Measurements from ENCODE around the gene ASCC1. TPM values are rescaled to one million over a fixed set of nuclear protein-coding genes. Genes with fewer than 3 reads are reported as not detected.
A peak's percentile ranks its signal among the peaks of the same experiment; 100 is the strongest.

ASCC1 gene
- total and polyA plus RNA-seq, 2 of the 13 experiments (the other 11 are each of a cell fraction or from before 2014, with no cell fraction given), result 21.6 to 30.1 TPM

DNA sequence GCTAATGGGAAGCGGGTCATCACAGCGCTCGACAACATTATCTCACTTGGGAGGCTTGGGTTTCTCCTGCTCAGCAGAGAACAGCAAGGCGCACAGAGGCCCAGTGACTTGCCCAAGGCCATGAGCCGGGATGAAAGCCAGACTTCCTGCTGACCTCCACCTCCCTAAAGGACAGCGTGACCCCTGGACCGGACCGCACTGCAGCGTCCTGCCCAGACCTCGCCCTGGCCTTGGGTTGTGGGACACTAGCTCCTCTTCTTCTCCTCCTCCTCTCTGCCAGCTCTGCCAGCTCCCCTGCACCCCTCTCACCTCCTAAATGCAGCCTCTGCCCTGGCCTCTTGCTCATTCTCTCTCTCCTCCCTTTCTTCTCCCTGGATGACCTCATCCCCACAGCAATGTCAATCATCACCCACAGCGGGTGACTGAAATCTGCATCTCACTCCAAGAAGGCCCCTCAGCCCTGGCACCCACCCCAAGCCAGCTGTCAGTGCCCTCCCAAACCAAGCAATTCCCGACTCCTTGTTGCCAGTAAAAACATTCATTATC lies 147.1 kb downstream of the ASCC1 start (continued):
- TF ChIP-seq NFAT5 (CRISPR knock-in tag; IDR thresholded peaks at IDR 0.05), result no peak
- TF ChIP-seq HOXA7 (CRISPR knock-in tag; IDR thresholded peaks at IDR 0.05), result no peak
- TF ChIP-seq GLI4 (CRISPR knock-in tag; IDR thresholded peaks at IDR 0.05; ENCODE audit: borderline replicate concordance), result no peak
- TF ChIP-seq TCF7L2 (IDR thresholded peaks at IDR 0.05; ENCODE audit: low read depth, low read length), result no peak
- no peak for TF ChIP-seq NRL (CRISPR knock-in tag; IDR thresholded peaks at IDR 0.05; ENCODE audit: borderline replicate concordance)
- TF ChIP-seq, protein P1, sequence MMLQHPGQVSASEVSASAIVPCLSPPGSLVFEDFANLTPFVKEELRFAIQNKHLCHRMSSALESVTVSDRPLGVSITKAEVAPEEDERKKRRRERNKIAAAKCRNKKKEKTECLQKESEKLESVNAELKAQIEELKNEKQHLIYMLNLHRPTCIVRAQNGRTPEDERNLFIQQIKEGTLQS (CRISPR knock-in tag; IDR thresholded peaks at IDR 0.05), result peak; percentile 77
- TF ChIP-seq ZNF777 (CRISPR knock-in tag; IDR thresholded peaks at IDR 0.05), result no peak
- no peak for TF ChIP-seq ZNF557 (CRISPR knock-in tag; IDR thresholded peaks at IDR 0.05)
- peak; percentile 78 for TF ChIP-seq JUND (CRISPR knock-in tag; IDR thresholded peaks at IDR 0.05)
- no peak for TF ChIP-seq SATB2 (CRISPR knock-in tag; IDR thresholded peaks at IDR 0.05)
- TF ChIP-seq ZNF274 (CRISPR knock-in tag; IDR thresholded peaks at IDR 0.05), result no peak
- no peak for TF ChIP-seq CREB1 (IDR thresholded peaks at IDR 0.05)
- TF ChIP-seq CREB1 (CRISPR knock-in tag; IDR thresholded peaks at IDR 0.05), result no peak
- TF ChIP-seq ZNF75D (CRISPR knock-in tag; IDR thresholded peaks at IDR 0.05; ENCODE audit: borderline replicate concordance), result no peak
- TF ChIP-seq CBX5 (CRISPR knock-in tag; IDR thresholded peaks at IDR 0.05; ENCODE audit: borderline replicate concordance), result no peak
- no peak for TF ChIP-seq PAWR (CRISPR knock-in tag; IDR thresholded peaks at IDR 0.05; ENCODE audit: borderline replicate concordance)
- TF ChIP-seq ZNF558 (CRISPR knock-in tag; IDR thresholded peaks at IDR 0.05; ENCODE audit: borderline replicate concordance), result no peak
- no peak for TF ChIP-seq ZNF282 (IDR thresholded peaks at IDR 0.05; ENCODE audit: partially characterized antibody)
- TF ChIP-seq BHLHE40 (IDR thresholded peaks at IDR 0.05; ENCODE audit: low read length), result no peak
- TF ChIP-seq FOXC1 (CRISPR knock-in tag; IDR thresholded peaks at IDR 0.05; ENCODE audit: borderline replicate concordance), result no peak
- TF ChIP-seq DBP (CRISPR knock-in tag; IDR thresholded peaks at IDR 0.05; ENCODE audit: not compliant biosample characterization), result no peak
- no peak for TF ChIP-seq POLR2AphosphoS5 (IDR thresholded peaks at IDR 0.05; ENCODE audit: low read depth, low read length)
- no peak for TF ChIP-seq MLXIP (CRISPR knock-in tag; IDR thresholded peaks at IDR 0.05; ENCODE audit: borderline replicate concordance)

All from HepG2 (cell line).